Neural progenitor cell (in vitro differentiated cells): Measurements from ENCODE around the gene DNAJC15.

Source experiments
- EZH2phosphoT487 ChIP-seq: fragments of 200-600 bp; sonication (generic); IDR thresholded peaks from 2 replicates; pipeline ENCODE4 v1.6.1; 2017; ENCODE audit warnings: antibody characterized with exemption
- TF ChIP-seq, protein P1 (sequence below): fragments of 200-600 bp; sonication (generic); IDR thresholded peaks from 2 replicates; pipeline ENCODE4 v1.5.1; 2017; ENCODE audit warnings: antibody characterized with exemption, mild to moderate bottlenecking

DNA sequence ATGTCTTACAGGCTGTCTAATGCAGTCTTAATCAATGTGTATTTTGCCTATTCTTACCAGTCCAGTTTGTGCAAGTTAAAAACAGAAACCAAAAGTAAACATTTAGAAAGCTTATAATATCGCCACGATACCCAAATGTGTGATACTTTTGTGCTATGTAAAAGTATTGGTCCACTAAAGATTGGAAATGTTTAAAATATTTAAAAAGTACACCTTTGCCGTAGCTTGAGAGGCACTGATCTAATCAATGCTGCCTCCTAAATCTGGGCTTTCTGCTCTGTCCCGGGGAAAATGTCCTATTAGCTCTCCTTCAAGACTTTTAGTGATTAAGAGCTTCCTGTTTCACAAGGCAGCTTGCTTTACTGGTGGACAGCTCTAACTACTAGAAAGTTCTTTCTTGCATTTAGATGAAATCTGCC is 64.7 kb downstream of the DNAJC15 start:
- TF ChIP-seq, protein P1, sequence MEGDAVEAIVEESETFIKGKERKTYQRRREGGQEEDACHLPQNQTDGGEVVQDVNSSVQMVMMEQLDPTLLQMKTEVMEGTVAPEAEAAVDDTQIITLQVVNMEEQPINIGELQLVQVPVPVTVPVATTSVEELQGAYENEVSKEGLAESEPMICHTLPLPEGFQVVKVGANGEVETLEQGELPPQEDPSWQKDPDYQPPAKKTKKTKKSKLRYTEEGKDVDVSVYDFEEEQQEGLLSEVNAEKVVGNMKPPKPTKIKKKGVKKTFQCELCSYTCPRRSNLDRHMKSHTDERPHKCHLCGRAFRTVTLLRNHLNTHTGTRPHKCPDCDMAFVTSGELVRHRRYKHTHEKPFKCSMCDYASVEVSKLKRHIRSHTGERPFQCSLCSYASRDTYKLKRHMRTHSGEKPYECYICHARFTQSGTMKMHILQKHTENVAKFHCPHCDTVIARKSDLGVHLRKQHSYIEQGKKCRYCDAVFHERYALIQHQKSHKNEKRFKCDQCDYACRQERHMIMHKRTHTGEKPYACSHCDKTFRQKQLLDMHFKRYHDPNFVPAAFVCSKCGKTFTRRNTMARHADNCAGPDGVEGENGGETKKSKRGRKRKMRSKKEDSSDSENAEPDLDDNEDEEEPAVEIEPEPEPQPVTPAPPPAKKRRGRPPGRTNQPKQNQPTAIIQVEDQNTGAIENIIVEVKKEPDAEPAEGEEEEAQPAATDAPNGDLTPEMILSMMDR = no peak
- TF ChIP-seq EZH2phosphoT487 = no peak
